CD14-positive monocyte (primary cell): ENCODE results near the gene TTLL10. TPM values are rescaled to one million over a fixed set of nuclear protein-coding genes. Genes with fewer than 3 reads are reported as not detected.

Experiments
- DNase-seq, 3 donors: peaks; one replicate each; pipeline ENCODE4 v3.0.0-alpha.2; 2011 to 2022
- H2AFZ ChIP-seq: 2 replicates; pipeline ENCODE4 v1.6.0; 2012; ENCODE audit warnings: mild to moderate bottlenecking, low read depth, low read length, inconsistent platforms; ENCODE audit not compliant: insufficient read depth, poor library complexity, severe bottlenecking
- H3K27ac ChIP-seq, 2 donors: 1 replicate in 1 of 2; 2 replicates in 1 of 2; pipeline ENCODE4 v1.5.1; 2012 to 2013; ENCODE audit warnings: low read length in 2 of 2, control low read depth in 1 of 2, inconsistent platforms in 1 of 2, low read depth in 1 of 2, mild to moderate bottlenecking in 1 of 2
- H3K27me3 ChIP-seq, 2 donors: one replicate each; pipeline versions ENCODE4 v1.6.0 to v1.6.1; 2011 to 2013; ENCODE audit warnings: low read length in 2 of 2; ENCODE audit not compliant: control insufficient read depth in 2 of 2, insufficient read depth in 2 of 2
- H3K36me3 ChIP-seq, 2 donors: replicated peaks in 1 of 2; 1 replicate in 1 of 2; 2 replicates in 1 of 2; pipeline versions ENCODE4 v1.5.1 to v1.6.1; 2012 to 2013; ENCODE audit warnings: low read length in 2 of 2, control low read depth in 1 of 2, inconsistent platforms in 1 of 2, mild to moderate bottlenecking in 1 of 2; ENCODE audit not compliant: insufficient read depth in 2 of 2, control insufficient read depth in 1 of 2
- H3K4me1 ChIP-seq, 2 donors: 1 replicate in 1 of 2; 2 replicates in 1 of 2; pipeline versions ENCODE4 v1.5.1 to v1.6.1; 2012 to 2013; ENCODE audit warnings: low read length in 2 of 2, control low read depth in 1 of 2, inconsistent platforms in 1 of 2, mild to moderate bottlenecking in 1 of 2, moderate library complexity in 1 of 2; ENCODE audit not compliant: insufficient read depth in 2 of 2, control insufficient read depth in 1 of 2
- H3K4me2 ChIP-seq: replicated peaks from 2 replicates; pipeline ENCODE3; 2012; ENCODE audit warnings: low read length, moderate library complexity, mild to moderate bottlenecking; ENCODE audit not compliant: poor library complexity, severe bottlenecking; ENCODE audit errors: extremely low read depth
- H3K4me3 ChIP-seq, 3 experiments: fragments of 200-600 bp in 1 of 3; sonication (generic) in 1 of 3; replicated peaks in 1 of 3; 1 replicate in 2 of 3; 2 replicates in 1 of 3; pipeline ENCODE4 v1.5.1; 2011 to 2013; ENCODE audit warnings: low read length in 3 of 3, mild to moderate bottlenecking in 3 of 3, control low read depth in 2 of 3, low read depth in 2 of 3, inconsistent platforms in 1 of 3, moderate library complexity in 1 of 3
- H3K79me2 ChIP-seq: 2 replicates; pipeline ENCODE4 v1.6.0; 2012; ENCODE audit warnings: mild to moderate bottlenecking, control low read depth, inconsistent platforms, low read length, moderate library complexity; ENCODE audit not compliant: insufficient read depth
- H3K9ac ChIP-seq: 2 replicates; pipeline ENCODE4 v1.6.0; 2017; ENCODE audit warnings: low read length, mild to moderate bottlenecking; ENCODE audit not compliant: insufficient read depth, poor library complexity, severe bottlenecking
- H3K9me3 ChIP-seq, 2 donors: replicated peaks in 1 of 2; 1 replicate in 1 of 2; 2 replicates in 1 of 2; pipeline versions ENCODE4 v1.5.1 to v1.6.1; 2012 to 2013; ENCODE audit warnings: low read length in 2 of 2, control low read depth in 1 of 2; ENCODE audit not compliant: control insufficient read depth in 1 of 2, insufficient read depth in 1 of 2
- H4K20me1 ChIP-seq: 2 replicates; pipeline ENCODE4 v1.6.0; 2012; ENCODE audit warnings: mild to moderate bottlenecking, low read length, control low read depth, moderate library complexity; ENCODE audit not compliant: insufficient read depth
- H3K27ac Mint-ChIP-seq, 7 donors: one replicate each; pipeline ENCODE4 v1.8.0; 2020; ENCODE audit warnings: mild to moderate bottlenecking in 7 of 7, mixed read lengths in 7 of 7, moderate library complexity in 6 of 7, inconsistent platforms in 2 of 7
- H3K27me3 Mint-ChIP-seq, 3 donors: one replicate each; pipeline ENCODE4 v1.8.0; 2021 to 2022; ENCODE audit warnings: low read depth in 3 of 3, mild to moderate bottlenecking in 3 of 3, mixed read lengths in 3 of 3, moderate library complexity in 3 of 3, inconsistent platforms in 1 of 3
- H3K36me3 Mint-ChIP-seq, 2 donors: one replicate each; pipeline ENCODE4 v1.8.0; 2020; ENCODE audit warnings: mixed read lengths in 2 of 2, inconsistent platforms in 1 of 2, mild to moderate bottlenecking in 1 of 2
- H3K4me1 Mint-ChIP-seq: one replicate; pipeline ENCODE4 v1.8.0; 2020; ENCODE audit warnings: mild to moderate bottlenecking, mixed read lengths
- H3K4me3 Mint-ChIP-seq, 2 donors: one replicate each; pipeline ENCODE4 v1.8.0; 2020; ENCODE audit warnings: mild to moderate bottlenecking in 2 of 2, mixed read lengths in 2 of 2, moderate library complexity in 1 of 2
- H3K9me3 Mint-ChIP-seq, 7 donors: one replicate each; pipeline ENCODE4 v1.8.0; 2020 to 2022; ENCODE audit warnings: mixed read lengths in 7 of 7, mild to moderate bottlenecking in 6 of 7, moderate library complexity in 6 of 7, inconsistent platforms in 2 of 7
- WGBS: methylation state at CpG from one replicate; pipeline ENCODE4 v1.1.5; 2013; ENCODE audit warnings: missing lambda C conversion rate; ENCODE audit not compliant: insufficient coverage; 5-methylcytosine and 5-hydroxymethylcytosine counted together
- intact Hi-C, 2 donors: fragments of 100-400 bp; cut with micrococcal nuclease; formaldehyde crosslinking; loops; one replicate each; pipeline versions ENCODE4 v1.15.0 to v1.15.1; 2023
- polyA plus RNA-seq, 3 donors: library from polyadenylated mRNA; depleted of rRNA in 1 of 3; unstranded in 2 of 3; stranded (reverse) in 1 of 3; fragments of 300-500 nt in 2 of 3; fragments of >200 nt in 1 of 3; fragmentation: Illumina TruSeq in 2 of 3; gene quantifications; 1 replicate in 2 of 3; 2 replicates in 1 of 3; pipeline ENCODE4 v1.2.3, GENCODE V29; 2012 to 2021
- TF ChIP-seq, protein P1 (sequence below): fragments of 200-600 bp; IDR thresholded peaks from one replicate; pipeline ENCODE4 v1.8.0; 2022; ENCODE audit warnings: antibody characterized with exemption, mild to moderate bottlenecking

The TTLL10 gene
- polyA plus RNA-seq, 3 donors, result 0.06 TPM; not detected in 2

DNA sequence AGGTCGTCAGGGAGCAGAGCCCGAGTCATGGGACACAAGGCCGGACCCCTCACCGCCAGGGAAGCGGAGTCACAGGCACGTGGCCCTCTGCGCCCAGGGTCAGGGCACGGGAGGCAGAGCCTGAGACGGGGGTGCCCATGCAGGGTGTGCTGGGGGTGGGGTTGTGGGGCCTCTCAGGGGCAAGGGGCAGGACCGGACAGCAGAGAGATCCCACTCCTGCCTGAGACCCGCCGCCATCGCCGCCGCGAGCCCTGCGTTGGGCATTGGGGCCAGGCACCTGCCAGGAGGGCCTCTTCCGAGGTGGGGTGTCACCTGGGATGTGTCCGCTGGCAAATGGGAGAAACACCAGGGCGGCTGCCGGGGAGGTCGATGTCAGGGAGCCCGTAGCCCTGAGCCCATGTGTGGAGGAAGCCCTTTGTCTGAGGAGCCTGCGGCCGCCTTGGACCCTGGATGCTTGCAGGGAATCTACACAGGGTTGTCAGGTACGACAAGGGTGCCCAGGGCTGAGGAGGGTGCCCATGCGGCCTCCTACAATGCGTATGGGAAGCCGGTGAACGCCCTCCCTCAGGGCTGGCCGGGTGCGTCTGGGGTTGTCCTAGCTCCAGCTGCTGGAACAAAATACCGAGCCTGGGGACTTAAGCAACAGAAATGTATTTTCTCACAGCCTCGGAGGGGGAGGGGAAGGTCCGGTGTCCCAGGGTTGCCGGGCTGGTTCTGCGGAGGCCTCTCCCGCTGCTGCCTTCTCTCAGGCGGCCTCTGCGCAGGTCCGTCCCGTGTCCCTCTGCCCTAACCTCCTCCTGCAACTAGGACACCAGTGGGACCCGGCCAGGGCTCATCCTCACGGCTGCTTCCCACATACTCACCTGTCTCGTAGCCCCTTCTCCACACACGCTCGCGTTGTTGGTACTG lies 41.4 kb upstream of the TTLL10 start:
- Mint-ChIP-seq H3K27me3 (peaks cover 11 to 15% (median 12%) of the 10 kb centered on the region in 3 donors), H3K27ac (no peak overlapping the region), H3K4me3 (no peak overlapping the region), H3K36me3 (no peaks in the 10 kb centered on the region), H3K4me1 (peaks cover under 1% of the 10 kb centered on the region), H3K9me3 (peaks cover 0 to 5% (median 0%) of the 10 kb centered on the region in 7 donors)
- DNase-seq, result no peak
- H4K20me1 ChIP-seq, result no peaks in the 10 kb centered on the region
- TF ChIP-seq, protein P1, sequence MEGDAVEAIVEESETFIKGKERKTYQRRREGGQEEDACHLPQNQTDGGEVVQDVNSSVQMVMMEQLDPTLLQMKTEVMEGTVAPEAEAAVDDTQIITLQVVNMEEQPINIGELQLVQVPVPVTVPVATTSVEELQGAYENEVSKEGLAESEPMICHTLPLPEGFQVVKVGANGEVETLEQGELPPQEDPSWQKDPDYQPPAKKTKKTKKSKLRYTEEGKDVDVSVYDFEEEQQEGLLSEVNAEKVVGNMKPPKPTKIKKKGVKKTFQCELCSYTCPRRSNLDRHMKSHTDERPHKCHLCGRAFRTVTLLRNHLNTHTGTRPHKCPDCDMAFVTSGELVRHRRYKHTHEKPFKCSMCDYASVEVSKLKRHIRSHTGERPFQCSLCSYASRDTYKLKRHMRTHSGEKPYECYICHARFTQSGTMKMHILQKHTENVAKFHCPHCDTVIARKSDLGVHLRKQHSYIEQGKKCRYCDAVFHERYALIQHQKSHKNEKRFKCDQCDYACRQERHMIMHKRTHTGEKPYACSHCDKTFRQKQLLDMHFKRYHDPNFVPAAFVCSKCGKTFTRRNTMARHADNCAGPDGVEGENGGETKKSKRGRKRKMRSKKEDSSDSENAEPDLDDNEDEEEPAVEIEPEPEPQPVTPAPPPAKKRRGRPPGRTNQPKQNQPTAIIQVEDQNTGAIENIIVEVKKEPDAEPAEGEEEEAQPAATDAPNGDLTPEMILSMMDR, result no peak
- H3K9ac ChIP-seq, result no peak overlapping the region
- no peak overlapping the region for H3K27ac ChIP-seq
- intact Hi-C loops, result no loop called here
- H3K27me3 ChIP-seq, result peaks cover 0 to 11% of the 10 kb centered on the region in 2 donors
- H3K9me3 ChIP-seq, result no peaks in the 10 kb centered on the region
- H3K79me2 ChIP-seq, result no peaks in the 10 kb centered on the region
- no peaks in the 10 kb centered on the region for H3K4me1 ChIP-seq
- 92% methylated on average over 24 of the region's 48 CpGs for WGBS
- H3K36me3 ChIP-seq, result no peaks in the 10 kb centered on the region
- H2AFZ ChIP-seq, result no peak overlapping the region
- no peak overlapping the region for H3K4me3 ChIP-seq
- no peak overlapping the region for H3K4me2 ChIP-seq

DNA sequence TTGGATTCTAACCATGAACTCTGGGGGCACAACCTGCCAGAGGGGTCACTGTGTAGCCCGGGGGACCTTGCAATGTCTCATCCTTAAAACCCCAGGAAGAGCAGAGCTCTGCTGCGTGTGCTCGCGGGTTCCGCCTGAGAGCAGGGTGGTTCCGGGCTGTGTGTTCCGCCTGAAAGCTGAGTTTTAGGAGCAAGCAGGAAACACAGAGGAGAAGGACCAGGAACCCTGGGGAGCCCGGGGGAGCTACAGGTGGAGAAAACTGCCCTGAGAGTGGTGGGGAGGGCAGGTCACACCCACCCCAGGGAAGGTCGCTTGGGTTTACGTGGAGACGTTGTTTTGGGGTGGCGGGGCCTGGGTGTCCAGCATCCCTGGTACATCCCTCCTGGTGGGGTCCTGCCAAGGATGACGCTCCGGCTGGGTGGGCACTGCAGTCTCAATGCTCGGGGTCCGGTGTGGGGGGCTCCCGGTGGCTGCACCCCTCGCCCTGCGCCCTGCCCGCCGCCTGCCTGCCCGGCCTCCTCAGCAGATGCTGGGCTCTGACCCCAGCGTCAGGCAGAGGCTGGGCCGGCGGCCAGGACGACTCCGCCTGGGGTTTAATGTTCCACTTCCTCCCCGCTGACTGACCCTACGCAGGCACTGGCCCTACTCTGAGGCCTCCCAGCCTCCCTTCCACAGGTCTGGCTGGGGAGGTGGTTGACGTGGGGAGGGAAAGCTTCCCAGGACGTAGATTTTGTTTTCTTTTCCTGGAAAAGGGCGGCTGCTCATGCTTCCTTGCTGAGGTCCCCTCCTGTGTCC lies 40.5 kb upstream of the TTLL10 start:
- no peak overlapping the region for H3K27ac Mint-ChIP-seq
- H3K27me3 ChIP-seq, result peaks cover 0 to 19% of the 10 kb centered on the region in 2 donors
- H4K20me1 ChIP-seq, result no peaks in the 10 kb centered on the region
- no peak overlapping the region for H3K4me3 ChIP-seq
- H3K4me3 Mint-ChIP-seq, result no peak overlapping the region
- H3K27me3 Mint-ChIP-seq, result peaks cover 18 to 23% (median 18%) of the 10 kb centered on the region in 3 donors
- H3K4me2 ChIP-seq, result no peak overlapping the region
- no peak overlapping the region for H3K9ac ChIP-seq
- H3K4me1 Mint-ChIP-seq, result peaks cover 2% of the 10 kb centered on the region
- H3K9me3 ChIP-seq, result no peaks in the 10 kb centered on the region
- TF ChIP-seq, protein P1, result no peak
- no peak overlapping the region for H3K27ac ChIP-seq
- WGBS, result 91% methylated on average over 24 of the region's 32 CpGs
- H2AFZ ChIP-seq, result no peak overlapping the region
- H3K36me3 ChIP-seq, result no peaks in the 10 kb centered on the region
- peaks cover 0 to 5% (median 0%) of the 10 kb centered on the region in 7 donors for H3K9me3 Mint-ChIP-seq
- intact Hi-C loops, result no loop called here
- DNase-seq, result no peak
- no peaks in the 10 kb centered on the region for H3K4me1 ChIP-seq
- H3K79me2 ChIP-seq, result no peaks in the 10 kb centered on the region
- no peaks in the 10 kb centered on the region for H3K36me3 Mint-ChIP-seq
